ENCODE data around the gene CMSS1. TPM values are rescaled to one million over a fixed set of nuclear protein-coding genes. Genes with fewer than 3 reads are reported as not detected.

Gene CMSS1
- total RNA-seq, 1 donor from 2014 or later = 17.3 TPM

GRCh38 chr3:99883693-99884092 lies 66.0 kb downstream of the CMSS1 start:
- Histone ChIP-seq H3K27ac (no peak overlapping the region), H3K27me3 (ENCODE audit: low read depth) (no peaks in the 10 kb centered on the region), H3K9me3 (no peaks in the 10 kb centered on the region), H3K4me1 (peaks cover 25% of the 10 kb centered on the region), H3K4me3 (no peak overlapping the region), H3K36me3 (no peaks in the 10 kb centered on the region)
- ATAC-seq (no peak), DNase-seq (no peak)
- intact Hi-C loops (cut with DNase I) = no loop called here
- TF ChIP-seq, protein P1, sequence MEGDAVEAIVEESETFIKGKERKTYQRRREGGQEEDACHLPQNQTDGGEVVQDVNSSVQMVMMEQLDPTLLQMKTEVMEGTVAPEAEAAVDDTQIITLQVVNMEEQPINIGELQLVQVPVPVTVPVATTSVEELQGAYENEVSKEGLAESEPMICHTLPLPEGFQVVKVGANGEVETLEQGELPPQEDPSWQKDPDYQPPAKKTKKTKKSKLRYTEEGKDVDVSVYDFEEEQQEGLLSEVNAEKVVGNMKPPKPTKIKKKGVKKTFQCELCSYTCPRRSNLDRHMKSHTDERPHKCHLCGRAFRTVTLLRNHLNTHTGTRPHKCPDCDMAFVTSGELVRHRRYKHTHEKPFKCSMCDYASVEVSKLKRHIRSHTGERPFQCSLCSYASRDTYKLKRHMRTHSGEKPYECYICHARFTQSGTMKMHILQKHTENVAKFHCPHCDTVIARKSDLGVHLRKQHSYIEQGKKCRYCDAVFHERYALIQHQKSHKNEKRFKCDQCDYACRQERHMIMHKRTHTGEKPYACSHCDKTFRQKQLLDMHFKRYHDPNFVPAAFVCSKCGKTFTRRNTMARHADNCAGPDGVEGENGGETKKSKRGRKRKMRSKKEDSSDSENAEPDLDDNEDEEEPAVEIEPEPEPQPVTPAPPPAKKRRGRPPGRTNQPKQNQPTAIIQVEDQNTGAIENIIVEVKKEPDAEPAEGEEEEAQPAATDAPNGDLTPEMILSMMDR (IDR thresholded peaks at IDR 0.05) = no peak

DNA sequence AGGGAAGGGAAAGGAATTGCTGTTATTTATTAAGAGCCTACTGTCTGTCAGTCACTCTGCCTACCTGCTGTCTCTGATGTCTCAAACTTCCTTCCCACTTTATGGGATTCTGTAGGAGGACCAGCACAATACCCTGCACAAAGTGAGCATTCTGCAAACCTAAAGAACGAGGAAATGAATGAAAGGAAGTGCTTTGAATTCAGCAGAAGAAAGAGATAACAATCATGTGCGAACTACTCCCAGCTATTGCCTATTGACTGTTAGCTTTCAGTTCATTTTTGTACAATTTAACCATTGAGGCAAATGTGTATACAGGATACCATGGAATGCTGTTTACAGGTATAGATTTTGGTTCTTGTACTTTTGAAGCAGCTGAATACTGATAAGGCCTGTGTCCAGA lies 66.8 kb downstream of the CMSS1 start:
- Histone ChIP-seq H3K36me3 (no peaks in the 10 kb centered on the region), H3K4me1 (peaks cover 25% of the 10 kb centered on the region), H3K4me3 (no peak overlapping the region), H3K27ac (no peak overlapping the region), H3K27me3 (ENCODE audit: low read depth) (no peaks in the 10 kb centered on the region), H3K9me3 (no peaks in the 10 kb centered on the region)
- ATAC-seq = no peak
- TF ChIP-seq, protein P1 (IDR thresholded peaks at IDR 0.05) = no peak
- intact Hi-C loops (cut with DNase I) = no loop called here
- DNase-seq = no peak

DNA sequence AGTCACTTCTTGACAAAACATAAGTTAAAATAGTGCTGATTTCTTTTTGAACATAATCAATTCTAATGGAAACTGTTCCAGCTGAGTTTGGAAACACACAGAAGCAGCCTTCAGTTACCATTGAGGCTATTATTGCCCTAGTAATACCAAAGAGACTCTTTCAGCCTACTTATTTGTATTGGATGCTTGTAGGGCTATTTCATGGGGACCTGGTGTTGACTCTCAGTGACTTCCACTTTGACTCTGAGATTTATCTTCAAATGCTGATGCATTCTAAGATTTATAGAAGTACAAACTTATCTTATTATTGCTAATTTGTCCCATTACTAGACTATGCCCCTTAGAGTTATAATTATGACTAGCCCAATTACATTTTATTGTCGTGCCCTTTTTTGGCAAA lies 67.4 kb downstream of the CMSS1 start:
- H3K4me3 ChIP-seq = no peak overlapping the region
- no peaks in the 10 kb centered on the region for H3K36me3 ChIP-seq
- H3K27ac ChIP-seq = no peak overlapping the region
- H3K27me3 ChIP-seq (ENCODE audit: low read depth) = no peaks in the 10 kb centered on the region
- peaks cover 25% of the 10 kb centered on the region for H3K4me1 ChIP-seq
- no peak for ATAC-seq
- DNase-seq = no peak
- TF ChIP-seq, protein P1 (IDR thresholded peaks at IDR 0.05) = no peak
- intact Hi-C loops (cut with DNase I) = no loop called here
- no peaks in the 10 kb centered on the region for H3K9me3 ChIP-seq

GRCh38 chr3:99885851-99886250 lies 68.2 kb downstream of the CMSS1 start:
- H3K9me3 ChIP-seq = no peaks in the 10 kb centered on the region
- H3K4me1 ChIP-seq = peaks cover 21% of the 10 kb centered on the region
- TF ChIP-seq, protein P1 (IDR thresholded peaks at IDR 0.05) = no peak
- H3K36me3 ChIP-seq = no peaks in the 10 kb centered on the region
- intact Hi-C loops (cut with DNase I) = no loop called here
- ATAC-seq (no peak), DNase-seq (no peak)
- H3K27me3 ChIP-seq (ENCODE audit: low read depth) = no peaks in the 10 kb centered on the region
- H3K27ac ChIP-seq = no peak overlapping the region
- no peak overlapping the region for H3K4me3 ChIP-seq

DNA sequence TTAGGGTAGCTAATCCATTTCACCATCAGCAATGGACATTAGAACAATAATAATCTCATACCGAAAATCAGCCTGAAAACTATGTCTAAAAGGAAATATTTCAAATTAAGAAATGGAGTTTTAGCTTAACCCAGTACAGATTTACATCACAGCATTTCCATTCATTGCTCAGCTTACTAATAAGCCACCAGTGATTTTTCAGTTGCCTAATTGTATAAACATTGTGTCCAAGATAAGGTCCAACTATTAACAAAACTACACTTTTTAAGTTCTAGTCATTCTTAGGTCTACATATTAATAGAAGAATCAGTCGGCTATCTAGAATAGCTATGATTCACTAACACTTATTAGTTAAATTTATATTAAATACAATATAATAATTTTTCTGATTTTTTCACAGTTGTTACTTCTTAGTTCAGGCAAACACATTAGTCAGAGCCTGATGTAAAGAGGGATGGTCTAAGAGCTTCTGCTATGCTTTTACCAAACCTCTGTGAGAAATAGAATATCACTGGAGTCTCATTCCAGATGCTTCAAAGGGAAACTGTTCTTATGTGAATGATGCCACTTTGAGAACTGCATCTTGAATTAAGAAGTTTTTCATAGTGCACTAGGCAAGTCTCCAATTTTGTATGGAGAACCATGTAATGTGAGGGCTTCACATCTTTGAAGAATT lies 74.1 kb downstream of the CMSS1 start:
- Histone ChIP-seq H3K4me3 (no peak overlapping the region), H3K9me3 (no peaks in the 10 kb centered on the region), H3K36me3 (no peaks in the 10 kb centered on the region), H3K4me1 (no peaks in the 10 kb centered on the region), H3K27me3 (ENCODE audit: low read depth) (no peaks in the 10 kb centered on the region), H3K27ac (no peak overlapping the region)
- TF ChIP-seq, protein P1 (IDR thresholded peaks at IDR 0.05) = no peak
- intact Hi-C loops (cut with DNase I) = no loop called here
- ATAC-seq (no peak), DNase-seq (no peak)

Data from lower lobe of right lung (tissue), 2 donors.